NCI-H1436 treated with DMSO at 0.1 percent for 48 hours (cell line): ENCODE results near the gene CD68.
A peak's percentile ranks its signal among the peaks of the same experiment; 100 is the strongest.
"Not testable (repeated sequence)": the region's sequence is repeated elsewhere in the genome, so short reads cannot be mapped to it uniquely, and the experiment has no call there.

Experiments
- DNase-seq: peaks from one replicate; lab custom pipeline; 2025; lab: John Stamatoyannopoulos, UW

The CD68 gene

GRCh38 chr17:7613769-7614424, 34.5 kb downstream of the CD68 start:
- no peak for DNase-seq

- DNase-seq, result peak; percentile 97
Measured at GRCh38 chr17:7614425-7615264, 35.2 kb downstream of the CD68 start, which contains the start of gene FXR2. TSS of gene FXR2 (minus strand) at chr17:7614897. CDS start at chr17:7614532, 365 bp downstream.

GRCh38 chr17:7615265-7615747, 35.9 kb downstream of the CD68 start:
- no peak for DNase-seq

- DNase-seq, result no peak
Measured at GRCh38 chr17:7618608-7619007, 39.2 kb downstream of the CD68 start.

- DNase-seq, result no peak
Measured at GRCh38 chr17:7620835-7621234, 41.4 kb downstream of the CD68 start.

GRCh38 chr17:7623661-7624060, 44.2 kb downstream of the CD68 start:
- no peak for DNase-seq

GRCh38 chr17:7625749-7626148, 46.3 kb downstream of the CD68 start:
- not testable (repeated sequence) for DNase-seq

GRCh38 chr17:7626307-7626706, 46.9 kb downstream of the CD68 start:
- no peak for DNase-seq

GRCh38 chr17:7626956-7627249, 47.5 kb downstream of the CD68 start:
- no peak for DNase-seq

- DNase-seq, result peak; percentile 30
Measured at GRCh38 chr17:7627250-7628121, 48.0 kb downstream of the CD68 start, which contains the start of gene SAT2. TSS of gene SAT2 (minus strand) at chr17:7627821. CDS start at chr17:7627635, 186 bp downstream.

GRCh38 chr17:7629939-7630571, 50.6 kb downstream of the CD68 start, which contains the start of gene SHBG:
TSS of gene SHBG (plus strand) at chr17:7630135. CDS start at chr17:7630173, 38 bp downstream.
- no peak for DNase-seq
